Progenitor cell of endocrine pancreas (in vitro differentiated cells): Measurements from ENCODE around the gene ARHGAP26. TPM values are rescaled to one million over a fixed set of nuclear protein-coding genes. Genes with fewer than 3 reads are reported as not detected.

Source experiments
- DNase-seq: peaks from one replicate; pipeline ENCODE4 v3.0.0; 2021; ENCODE audit warnings: low spot score; ENCODE audit not compliant: unreplicated experiment
- H3K27ac Mint-ChIP-seq: 2 replicates; pipeline ENCODE4 v1.8.0; 2021; ENCODE audit warnings: mild to moderate bottlenecking, moderate library complexity, mixed read lengths
- H3K27me3 Mint-ChIP-seq: 2 replicates; pipeline ENCODE4 v1.8.0; 2021; ENCODE audit warnings: mixed read lengths
- H3K36me3 Mint-ChIP-seq: 2 replicates; pipeline ENCODE4 v1.8.0; 2022; ENCODE audit warnings: mixed read lengths; ENCODE audit not compliant: insufficient read depth
- H3K4me1 Mint-ChIP-seq: 2 replicates; pipeline ENCODE4 v1.8.0; 2021; ENCODE audit warnings: low read depth, mixed read lengths
- H3K4me3 Mint-ChIP-seq: 2 replicates; pipeline ENCODE4 v1.8.0; 2021; ENCODE audit warnings: low read depth, mild to moderate bottlenecking, moderate library complexity, mixed read lengths
- H3K9me3 Mint-ChIP-seq: 2 replicates; pipeline ENCODE4 v1.8.0; 2021; ENCODE audit warnings: low read depth, mixed read lengths
- total RNA-seq: library from RNA; stranded (reverse); gene quantifications from 2 replicates; pipeline ENCODE4 v1.2.1, GENCODE V29; 2021
- TF ChIP-seq, protein P1 (sequence below): fragments of 200-600 bp; sonication (generic); IDR thresholded peaks from one replicate; pipeline ENCODE4 v1.5.0; 2021; ENCODE audit warnings: antibody characterized with exemption, mild to moderate bottlenecking; ENCODE audit not compliant: unreplicated experiment

ARHGAP26 gene
- total RNA-seq, 1 donor from 2014 or later = 21.3 TPM

DNA sequence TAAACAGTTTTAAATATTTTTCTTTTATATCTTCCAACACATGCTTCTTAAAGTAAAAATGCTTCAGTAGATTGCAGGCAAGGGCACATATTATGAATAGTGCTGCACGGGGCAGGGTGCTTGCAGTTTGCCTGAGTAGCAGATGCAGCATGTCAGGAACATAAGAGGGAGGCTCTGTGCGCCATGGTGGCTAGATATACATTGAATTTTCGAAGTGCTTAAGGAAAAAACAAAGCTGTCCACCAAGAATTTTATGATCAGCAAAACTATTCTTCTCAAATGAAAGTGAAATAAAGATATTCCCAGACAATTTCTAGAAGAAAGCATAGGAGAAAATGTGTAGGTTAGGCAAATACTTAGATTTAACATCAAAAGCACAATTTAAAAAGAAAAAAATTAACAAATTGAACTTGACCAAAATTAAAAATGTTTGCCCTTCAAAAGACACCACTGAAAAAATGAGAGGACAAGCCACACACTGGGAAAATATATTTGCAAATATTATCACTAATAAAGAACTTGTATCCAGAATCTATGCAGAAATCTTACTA is 420.2 kb downstream of the ARHGAP26 start:
- Mint-ChIP-seq H3K4me3 (no peak overlapping the region), H3K27me3 (no peaks in the 10 kb centered on the region), H3K36me3 (peaks cover 2% of the 10 kb centered on the region), H3K27ac (no peak overlapping the region), H3K4me1 (peaks cover 4% of the 10 kb centered on the region), H3K9me3 (no peaks in the 10 kb centered on the region)
- DNase-seq = no peak
- TF ChIP-seq, protein P1, sequence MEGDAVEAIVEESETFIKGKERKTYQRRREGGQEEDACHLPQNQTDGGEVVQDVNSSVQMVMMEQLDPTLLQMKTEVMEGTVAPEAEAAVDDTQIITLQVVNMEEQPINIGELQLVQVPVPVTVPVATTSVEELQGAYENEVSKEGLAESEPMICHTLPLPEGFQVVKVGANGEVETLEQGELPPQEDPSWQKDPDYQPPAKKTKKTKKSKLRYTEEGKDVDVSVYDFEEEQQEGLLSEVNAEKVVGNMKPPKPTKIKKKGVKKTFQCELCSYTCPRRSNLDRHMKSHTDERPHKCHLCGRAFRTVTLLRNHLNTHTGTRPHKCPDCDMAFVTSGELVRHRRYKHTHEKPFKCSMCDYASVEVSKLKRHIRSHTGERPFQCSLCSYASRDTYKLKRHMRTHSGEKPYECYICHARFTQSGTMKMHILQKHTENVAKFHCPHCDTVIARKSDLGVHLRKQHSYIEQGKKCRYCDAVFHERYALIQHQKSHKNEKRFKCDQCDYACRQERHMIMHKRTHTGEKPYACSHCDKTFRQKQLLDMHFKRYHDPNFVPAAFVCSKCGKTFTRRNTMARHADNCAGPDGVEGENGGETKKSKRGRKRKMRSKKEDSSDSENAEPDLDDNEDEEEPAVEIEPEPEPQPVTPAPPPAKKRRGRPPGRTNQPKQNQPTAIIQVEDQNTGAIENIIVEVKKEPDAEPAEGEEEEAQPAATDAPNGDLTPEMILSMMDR = no peak

DNA sequence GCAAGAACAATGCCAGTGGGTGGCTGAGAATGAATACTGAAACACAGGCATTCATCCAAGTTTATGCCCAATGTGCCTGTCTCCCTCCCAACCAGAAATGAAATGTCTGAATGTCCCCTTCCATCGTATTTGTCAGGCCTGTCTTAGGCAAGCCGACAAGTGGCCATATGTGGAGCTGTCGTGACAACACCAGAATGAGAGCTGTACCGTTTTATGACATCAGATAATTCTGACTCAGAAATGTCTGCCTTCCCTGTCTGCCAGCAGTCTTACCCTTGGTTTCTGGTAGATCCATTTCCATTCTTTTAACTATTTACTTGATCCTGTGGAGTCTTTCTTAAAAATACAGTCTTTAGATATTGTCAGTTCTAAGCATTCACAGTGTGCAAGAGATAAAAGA is 421.5 kb downstream of the ARHGAP26 start:
- no peaks in the 10 kb centered on the region for H3K4me1 Mint-ChIP-seq
- DNase-seq = no peak
- TF ChIP-seq, protein P1 = no peak
- H3K4me3 Mint-ChIP-seq = no peak overlapping the region
- peaks cover 2% of the 10 kb centered on the region for H3K36me3 Mint-ChIP-seq
- no peak overlapping the region for H3K27ac Mint-ChIP-seq
- H3K27me3 Mint-ChIP-seq = no peaks in the 10 kb centered on the region
- no peaks in the 10 kb centered on the region for H3K9me3 Mint-ChIP-seq

DNA sequence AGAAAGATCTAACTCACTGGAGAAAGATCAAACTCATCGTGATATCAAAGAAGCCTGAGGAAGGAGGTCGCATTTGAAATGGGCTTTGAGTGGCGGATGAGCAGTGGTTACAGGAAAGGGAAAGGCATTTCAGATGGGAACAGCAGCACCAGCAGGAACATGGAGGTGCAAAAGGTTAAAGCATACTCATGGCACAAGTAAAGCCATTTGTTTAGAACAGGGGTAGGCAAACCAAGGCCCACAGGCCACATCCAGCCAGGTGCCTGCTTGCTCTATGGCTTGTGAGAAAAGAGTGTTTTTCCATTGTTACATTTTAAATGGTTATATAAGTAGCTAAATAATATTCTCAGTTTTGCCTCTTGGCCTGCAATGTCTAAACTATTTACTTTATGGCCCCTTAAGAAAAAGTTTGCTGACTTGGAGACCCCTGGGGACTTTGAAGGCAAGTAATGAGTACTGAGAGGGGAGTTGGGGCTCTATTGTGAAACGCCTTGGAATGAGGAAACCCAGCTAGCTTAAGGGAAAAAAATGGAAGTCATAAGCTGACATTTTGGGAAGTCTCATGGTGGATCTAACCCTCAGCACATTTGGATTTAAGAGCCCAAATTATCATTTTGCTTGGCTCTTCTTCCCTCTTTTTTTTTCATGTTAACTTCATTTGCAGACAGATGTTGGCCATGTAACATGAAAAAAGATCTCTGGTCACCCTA is 422.2 kb downstream of the ARHGAP26 start:
- no peak overlapping the region for H3K27ac Mint-ChIP-seq
- H3K36me3 Mint-ChIP-seq = peaks cover 2% of the 10 kb centered on the region
- TF ChIP-seq, protein P1 = no peak
- H3K4me3 Mint-ChIP-seq = no peak overlapping the region
- peaks cover under 1% of the 10 kb centered on the region for H3K9me3 Mint-ChIP-seq
- H3K4me1 Mint-ChIP-seq = no peaks in the 10 kb centered on the region
- DNase-seq = no peak
- no peaks in the 10 kb centered on the region for H3K27me3 Mint-ChIP-seq

DNA sequence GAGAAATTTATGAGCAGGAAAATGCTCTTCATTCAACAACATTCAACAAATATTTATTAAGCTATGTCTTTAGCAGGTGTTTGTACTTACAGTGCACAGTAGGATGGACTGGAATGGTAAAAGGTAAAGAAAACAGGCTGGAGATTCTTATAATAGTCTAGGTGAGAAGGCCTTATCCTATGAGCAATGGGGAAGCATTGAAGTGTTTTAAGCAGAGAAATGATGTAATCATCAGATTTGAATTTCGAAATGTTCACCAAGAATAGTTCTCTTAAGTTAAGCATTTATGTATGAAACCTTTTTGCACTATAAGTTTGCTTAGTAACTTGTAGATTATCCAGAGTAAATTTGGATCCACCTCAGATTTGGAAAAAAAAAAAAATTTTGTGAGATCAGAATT is 424.0 kb downstream of the ARHGAP26 start:
- Mint-ChIP-seq H3K36me3 (peaks cover 6% of the 10 kb centered on the region), H3K27me3 (no peaks in the 10 kb centered on the region), H3K27ac (no peak overlapping the region), H3K4me3 (no peak overlapping the region), H3K4me1 (peaks cover 1% of the 10 kb centered on the region), H3K9me3 (peaks cover 6% of the 10 kb centered on the region)
- no peak for DNase-seq
- TF ChIP-seq, protein P1 = no peak

DNA sequence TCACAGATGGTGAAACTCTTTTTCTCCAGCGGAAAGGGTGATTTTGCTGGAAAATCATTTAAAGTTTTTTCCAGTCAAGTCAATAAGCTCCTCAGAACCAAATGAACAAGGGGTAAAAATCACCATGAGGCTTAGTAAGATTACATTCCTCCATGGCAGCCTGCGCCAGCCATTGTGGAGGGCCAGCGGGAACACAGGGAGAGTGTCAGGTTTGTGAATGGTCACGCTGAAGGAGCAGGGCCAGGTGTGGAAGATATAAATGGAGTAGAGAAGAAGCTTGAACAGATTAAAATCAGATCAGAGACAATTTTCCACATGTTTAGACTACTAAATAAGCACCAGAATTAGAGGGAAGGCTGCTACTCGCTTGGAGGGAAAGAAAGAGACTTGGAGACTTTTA is 424.5 kb downstream of the ARHGAP26 start:
- Mint-ChIP-seq H3K4me3 (no peak overlapping the region), H3K4me1 (peaks cover 1% of the 10 kb centered on the region), H3K36me3 (peaks cover 6% of the 10 kb centered on the region), H3K27me3 (no peaks in the 10 kb centered on the region), H3K9me3 (peaks cover 6% of the 10 kb centered on the region), H3K27ac (no peak overlapping the region)
- no peak for DNase-seq
- TF ChIP-seq, protein P1 = no peak
